Thoracic aorta (tissue), 2 donors: ENCODE data around the gene ALDH9A1. TPM values are rescaled to one million over a fixed set of nuclear protein-coding genes. Genes with fewer than 3 reads are reported as not detected.
"Not testable (repeated sequence)": the region's sequence is repeated elsewhere in the genome, so short reads cannot be mapped to it uniquely, and the experiment has no call there.

Source experiments
- ATAC-seq: fragments of 150-250 bp; one replicate; pipeline ENCODE4 v1.8.0; 2017; ENCODE audit warnings: low read depth; ENCODE audit not compliant: insufficient number of reproducible peaks, low FRiP score
- DNase-seq: peaks from one replicate; pipeline ENCODE4 v3.0.0-alpha.2; 2020; ENCODE audit warnings: low spot score
- H3K27ac ChIP-seq, 2 donors: fragments of 200-600 bp; sonication (generic); 1 replicate in 1 of 2; 2 replicates in 1 of 2; pipeline ENCODE4 v1.5.1; 2016; ENCODE audit warnings: mild to moderate bottlenecking in 2 of 2, moderate library complexity in 2 of 2
- H3K27me3 ChIP-seq: fragments of 200-600 bp; sonication (generic); replicated peaks from 2 replicates; pipeline ENCODE4 v1.6.0; 2016; ENCODE audit warnings: mild to moderate bottlenecking; ENCODE audit not compliant: insufficient read depth
- H3K36me3 ChIP-seq: fragments of 200-600 bp; sonication (generic); one replicate; pipeline ENCODE4 v1.5.1; 2016
- H3K4me1 ChIP-seq, 2 donors: fragments of 200-600 bp; sonication (generic); 1 replicate in 1 of 2; 2 replicates in 1 of 2; pipeline versions ENCODE4 v1.5.1 to v1.6.0; 2016; ENCODE audit warnings: low read depth in 2 of 2, mild to moderate bottlenecking in 1 of 2; ENCODE audit not compliant: control insufficient read depth in 1 of 2
- H3K4me3 ChIP-seq: fragments of 200-600 bp; sonication (generic); 2 replicates; pipeline ENCODE4 v1.5.1; 2016; ENCODE audit warnings: mild to moderate bottlenecking
- H3K9me3 ChIP-seq: fragments of 200-600 bp; sonication (generic); 2 replicates; pipeline ENCODE4 v1.5.1; 2016
- CTCF ChIP-seq: fragments of 200-600 bp; sonication (generic); IDR thresholded peaks from one replicate; pipeline ENCODE4 v1.5.1; 2019; ENCODE audit warnings: antibody characterized with exemption
- total RNA-seq, 2 donors: library from RNA; depleted of rRNA; stranded (reverse); fragments of >200 nt; gene quantifications; one replicate each; pipeline versions ENCODE4 v1.1.0 to v1.2.3, GENCODE V29; 2016

ALDH9A1 gene
- total RNA-seq, 2 donors from 2014 or later, result 44.4 to 65.0 TPM

- Histone ChIP-seq H3K27me3 (no peaks in the 10 kb centered on the region), H3K27ac (no peak overlapping the region), H3K9me3 (no peaks in the 10 kb centered on the region), H3K4me3 (no peak overlapping the region), H3K36me3 (no peaks in the 10 kb centered on the region), H3K4me1 (peaks cover 7 to 36% of the 10 kb centered on the region in 2 donors)
- no peak for DNase-seq
- TF ChIP-seq CTCF, result no peak
- ATAC-seq, result no peak
Measured at GRCh38 chr1:165645654-165646366, 52.6 kb downstream of the ALDH9A1 start.

GRCh38 chr1:165644064-165644735 is 54.2 kb downstream of the ALDH9A1 start:
- no peak overlapping the region for H3K4me3 ChIP-seq
- peaks cover 13 to 52% of the 10 kb centered on the region in 2 donors for H3K4me1 ChIP-seq
- TF ChIP-seq CTCF, result no peak
- DNase-seq (no peak), ATAC-seq (no peak)
- H3K36me3 ChIP-seq, result no peaks in the 10 kb centered on the region
- H3K9me3 ChIP-seq, result no peaks in the 10 kb centered on the region
- no peak overlapping the region for H3K27ac ChIP-seq
- H3K27me3 ChIP-seq, result no peaks in the 10 kb centered on the region

GRCh38 chr1:165641231-165641987 is 57.0 kb downstream of the ALDH9A1 start:
- no peak for TF ChIP-seq CTCF
- Histone ChIP-seq H3K36me3 (no peaks in the 10 kb centered on the region), H3K4me3 (no peak overlapping the region), H3K9me3 (no peaks in the 10 kb centered on the region), H3K27ac (no peak overlapping the region), H3K4me1 (peaks cover 32 to 61% of the 10 kb centered on the region in 2 donors), H3K27me3 (no peaks in the 10 kb centered on the region)
- no peak for DNase-seq
- no peak for ATAC-seq

GRCh38 chr1:165639821-165640623 is 58.3 kb downstream of the ALDH9A1 start:
- Histone ChIP-seq H3K4me3 (no peak overlapping the region), H3K27ac (no peak overlapping the region), H3K27me3 (no peaks in the 10 kb centered on the region), H3K4me1 (peaks cover 44 to 74% of the 10 kb centered on the region in 2 donors), H3K9me3 (no peaks in the 10 kb centered on the region), H3K36me3 (no peaks in the 10 kb centered on the region)
- no peak for TF ChIP-seq CTCF
- ATAC-seq, result no peak
- DNase-seq, result no peak

GRCh38 chr1:165638211-165638610 is 60.2 kb downstream of the ALDH9A1 start:
- not testable (repeated sequence) for H3K4me3 ChIP-seq, H3K36me3 ChIP-seq, H3K9me3 ChIP-seq, H3K27me3 ChIP-seq, DNase-seq, ATAC-seq
- Histone ChIP-seq H3K27ac (peak overlapping the region; percentile 1 to 36), H3K4me1 (peaks cover 50 to 88% of the 10 kb centered on the region in 2 donors)
